SH-SY5Y (cell line): Measurements from ENCODE around the gene NEIL3.

Experiments
- GATA2 ChIP-seq: IDR thresholded peaks from 2 replicates; pipeline ENCODE4 v1.6.1; 2011; ENCODE audit warnings: mild to moderate bottlenecking, low read depth, low read length
- GATA3 ChIP-seq: IDR thresholded peaks from 2 replicates; pipeline ENCODE4 v1.6.1; 2011; ENCODE audit warnings: low read depth, mild to moderate bottlenecking, low read length, moderate library complexity

GRCh38 chr4:177381762-177382310 is 72.2 kb downstream of the NEIL3 start:
- no peak for TF ChIP-seq GATA2
- no peak for TF ChIP-seq GATA3
